Uterus (tissue), 4 donors: ENCODE data around the gene TNNC2. TPM values are rescaled to one million over a fixed set of nuclear protein-coding genes. Genes with fewer than 3 reads are reported as not detected.
A peak's percentile ranks its signal among the peaks of the same experiment; 100 is the strongest.

Experiments used
- DNase-seq, 2 donors: peaks; one replicate each; pipeline ENCODE4 v3.0.0-alpha.2; 2019 to 2020
- H3K27ac ChIP-seq, 2 donors: fragments of 200-600 bp; sonication (generic); 1 replicate in 1 of 2; 2 replicates in 1 of 2; pipeline ENCODE4 v1.5.1; 2016 to 2018
- H3K27me3 ChIP-seq, 2 donors: fragments of 200-600 bp; sonication (generic); one replicate each; pipeline ENCODE4 v1.5.1; 2018 to 2019; ENCODE audit warnings: control low read depth in 1 of 2
- H3K36me3 ChIP-seq, 2 donors: fragments of 200-600 bp; sonication (generic); one replicate each; pipeline ENCODE4 v1.5.1; 2019; ENCODE audit warnings: control low read depth in 1 of 2
- H3K4me1 ChIP-seq, 2 donors: fragments of 200-600 bp; sonication (generic); one replicate each; pipeline ENCODE4 v1.5.1; 2018 to 2019; ENCODE audit warnings: control low read depth in 1 of 2
- H3K4me3 ChIP-seq, 2 donors: fragments of 200-600 bp; sonication (generic); 1 replicate in 1 of 2; 2 replicates in 1 of 2; pipeline ENCODE4 v1.5.1; 2018 to 2019; ENCODE audit warnings: mild to moderate bottlenecking in 1 of 2
- H3K9me3 ChIP-seq, 2 donors: fragments of 200-600 bp; sonication (generic); one replicate each; pipeline ENCODE4 v1.5.1; 2019; ENCODE audit warnings: control low read depth in 1 of 2
- POLR2A ChIP-seq, 2 donors: fragments of 450-650 bp; IDR thresholded peaks; one replicate each; pipeline ENCODE4 v1.6.1; 2016; ENCODE audit warnings: antibody characterized with exemption in 2 of 2, mild to moderate bottlenecking in 1 of 2, moderate library complexity in 1 of 2
- intact Hi-C: fragments of 100-400 bp; cut with DNase I; formaldehyde crosslinking; loops from one replicate; pipeline ENCODE4 v1.15.1; 2023; ENCODE audit warnings: low total_unique reads
- small RNA-seq: library from RNA; depleted of rRNA; stranded (forward); fragments of <200 nt; gene quantifications from one replicate; pipeline ENCODE3, GENCODE V24; 2016
- total RNA-seq, 4 donors: library from RNA; depleted of rRNA in 3 of 4; stranded (reverse); fragments of >200 nt in 3 of 4; gene quantifications; one replicate each; pipeline versions ENCODE4 v1.1.0 to v1.2.4, GENCODE V29; 2014 to 2023
- TF ChIP-seq, protein P1 (sequence below), 4 experiments: fragments of 200-600 bp in 2 of 4; fragments of 450-650 bp in 2 of 4; sonication (generic) in 2 of 4; IDR thresholded peaks; one replicate each; pipeline ENCODE4 v1.5.1; 2016 to 2019; ENCODE audit warnings: antibody characterized with exemption in 4 of 4, mild to moderate bottlenecking in 2 of 4, moderate library complexity in 1 of 4
- donor health status: DM: yes; HTN: yes; CAD: no.

The TNNC2 gene
- total RNA-seq, 4 donors from 2014 or later = 0.59 to 1.3 TPM; not detected in 2

DNA sequence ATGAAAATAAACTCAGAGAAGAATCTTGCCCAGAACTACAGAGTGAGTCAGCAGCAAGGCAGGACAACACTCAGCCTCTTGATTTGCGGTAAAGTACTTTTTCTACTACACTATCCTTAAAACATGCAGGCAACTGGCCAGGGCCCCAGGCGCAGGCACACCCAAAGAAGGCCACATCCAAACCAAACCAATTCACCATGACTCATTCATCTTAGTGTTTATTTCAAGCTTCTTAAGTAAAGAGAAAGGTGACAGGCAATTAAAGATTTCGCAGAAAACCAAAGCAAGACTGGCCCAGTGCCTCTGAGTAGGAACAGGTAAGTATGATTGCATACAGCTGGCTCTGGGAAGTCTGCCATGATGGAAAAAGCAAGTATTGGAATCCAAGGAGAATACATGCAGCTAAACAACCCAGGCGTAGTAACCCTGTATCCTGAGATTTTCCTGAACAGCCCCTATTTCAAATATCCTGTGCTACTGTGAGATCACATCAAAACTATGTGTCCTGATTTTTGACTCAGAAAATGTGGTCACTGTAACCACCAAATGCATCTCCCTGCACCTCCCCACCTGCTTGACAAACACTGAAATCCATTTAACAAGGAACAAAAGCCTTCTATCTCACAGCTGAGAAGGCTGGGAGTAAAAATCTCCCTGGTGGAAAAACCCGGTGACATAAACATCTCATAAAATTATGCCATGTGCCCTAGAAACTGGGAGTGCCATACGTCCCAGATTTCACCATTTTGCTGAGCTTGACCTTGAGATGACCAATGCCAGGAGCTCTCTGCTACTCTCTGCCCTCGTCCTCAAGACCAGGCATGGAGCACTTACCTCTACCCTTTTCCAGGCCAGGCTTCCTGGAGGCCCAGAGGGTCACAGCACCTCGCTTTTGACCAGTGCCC is 47.8 kb downstream of the TNNC2 start:
- Histone ChIP-seq H3K4me3 (no peak overlapping the region), H3K4me1 (peaks cover 11 to 24% of the 10 kb centered on the region in 2 donors), H3K36me3 (no peaks in the 10 kb centered on the region), H3K27ac (peak overlapping the region; percentile 94 to 96), H3K27me3 (no peaks in the 10 kb centered on the region), H3K9me3 (no peaks in the 10 kb centered on the region)
- intact Hi-C loops = no loop called here
- DNase-seq = peak; percentile 93 to 97
- TF ChIP-seq, protein P1, sequence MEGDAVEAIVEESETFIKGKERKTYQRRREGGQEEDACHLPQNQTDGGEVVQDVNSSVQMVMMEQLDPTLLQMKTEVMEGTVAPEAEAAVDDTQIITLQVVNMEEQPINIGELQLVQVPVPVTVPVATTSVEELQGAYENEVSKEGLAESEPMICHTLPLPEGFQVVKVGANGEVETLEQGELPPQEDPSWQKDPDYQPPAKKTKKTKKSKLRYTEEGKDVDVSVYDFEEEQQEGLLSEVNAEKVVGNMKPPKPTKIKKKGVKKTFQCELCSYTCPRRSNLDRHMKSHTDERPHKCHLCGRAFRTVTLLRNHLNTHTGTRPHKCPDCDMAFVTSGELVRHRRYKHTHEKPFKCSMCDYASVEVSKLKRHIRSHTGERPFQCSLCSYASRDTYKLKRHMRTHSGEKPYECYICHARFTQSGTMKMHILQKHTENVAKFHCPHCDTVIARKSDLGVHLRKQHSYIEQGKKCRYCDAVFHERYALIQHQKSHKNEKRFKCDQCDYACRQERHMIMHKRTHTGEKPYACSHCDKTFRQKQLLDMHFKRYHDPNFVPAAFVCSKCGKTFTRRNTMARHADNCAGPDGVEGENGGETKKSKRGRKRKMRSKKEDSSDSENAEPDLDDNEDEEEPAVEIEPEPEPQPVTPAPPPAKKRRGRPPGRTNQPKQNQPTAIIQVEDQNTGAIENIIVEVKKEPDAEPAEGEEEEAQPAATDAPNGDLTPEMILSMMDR (IDR thresholded peaks at IDR 0.05) = no peak
- no peak for TF ChIP-seq POLR2A (IDR thresholded peaks at IDR 0.05)

DNA sequence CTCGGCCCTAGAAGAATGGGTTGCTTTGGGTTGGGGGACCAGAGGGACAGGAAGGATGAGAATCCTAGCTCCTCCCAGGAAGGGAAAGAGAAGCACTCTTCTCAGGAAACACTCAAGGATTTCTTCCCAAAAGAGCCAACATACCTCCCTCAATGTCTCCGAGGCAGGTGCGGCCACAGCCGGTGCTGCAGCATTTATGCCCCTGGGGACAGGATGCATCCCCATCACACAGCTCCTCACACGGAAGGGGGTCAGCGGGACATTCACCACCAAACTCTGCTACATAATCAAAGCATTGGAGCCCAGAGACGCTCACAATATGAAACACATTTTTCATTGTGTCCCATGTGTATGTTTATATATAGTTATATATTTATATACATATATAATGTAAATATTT is 50.2 kb downstream of the TNNC2 start:
- no peak overlapping the region for H3K4me3 ChIP-seq
- intact Hi-C loops = no loop called here
- H3K9me3 ChIP-seq = no peaks in the 10 kb centered on the region
- H3K27ac ChIP-seq = peak overlapping the region; percentile 86 to 96
- no peaks in the 10 kb centered on the region for H3K36me3 ChIP-seq
- H3K27me3 ChIP-seq = no peaks in the 10 kb centered on the region
- TF ChIP-seq, protein P1 (IDR thresholded peaks at IDR 0.05) = no peak
- TF ChIP-seq POLR2A (IDR thresholded peaks at IDR 0.05) = no peak
- DNase-seq = no peak
- H3K4me1 ChIP-seq = peaks cover 11 to 24% of the 10 kb centered on the region in 2 donors

DNA sequence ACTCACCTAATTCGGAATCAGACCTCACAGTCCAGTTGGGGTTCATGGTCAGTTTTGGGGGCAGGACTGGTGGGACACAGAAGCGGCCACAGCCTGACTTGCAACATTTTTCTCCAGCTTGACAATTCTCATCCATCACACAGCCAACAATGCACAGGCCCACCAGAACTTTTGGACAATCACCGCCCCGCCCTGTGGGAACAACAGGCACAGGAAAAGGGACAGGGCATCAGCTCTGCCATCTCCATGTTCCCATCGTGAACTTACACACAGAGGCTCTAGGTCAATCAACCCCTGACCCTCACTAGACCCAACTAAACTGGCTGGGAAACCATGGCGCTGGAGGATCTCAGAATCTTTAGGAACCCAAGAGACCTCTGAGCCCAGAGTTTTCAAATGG is 51.7 kb downstream of the TNNC2 start:
- Histone ChIP-seq H3K27ac (peak overlapping the region in 1 of 2 donors; percentile 21), H3K4me1 (peaks cover 10 to 23% of the 10 kb centered on the region in 2 donors), H3K27me3 (no peaks in the 10 kb centered on the region), H3K4me3 (no peak overlapping the region), H3K36me3 (no peaks in the 10 kb centered on the region), H3K9me3 (no peaks in the 10 kb centered on the region)
- no peak for TF ChIP-seq POLR2A (IDR thresholded peaks at IDR 0.05)
- TF ChIP-seq, protein P1 (IDR thresholded peaks at IDR 0.05) = no peak
- DNase-seq = no peak
- intact Hi-C loops = no loop called here

DNA sequence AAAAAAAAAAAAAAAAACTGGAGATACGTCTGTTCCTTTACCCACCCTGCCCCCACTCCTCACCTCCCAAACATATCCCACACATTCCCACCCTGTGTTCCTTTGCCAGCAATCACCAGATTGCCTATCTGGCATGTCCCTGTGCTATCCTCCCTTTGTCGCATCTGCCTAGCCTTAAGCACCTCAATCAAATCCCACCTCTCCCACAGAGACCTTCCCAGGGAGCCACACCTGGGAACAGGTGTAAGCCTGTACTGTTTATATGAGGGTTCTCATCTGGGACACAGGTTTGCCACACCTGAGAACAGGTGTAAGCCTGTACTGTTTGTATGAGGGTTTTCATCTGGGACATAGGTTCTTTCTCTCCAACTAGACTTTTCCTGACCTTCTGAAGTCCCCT is 52.2 kb downstream of the TNNC2 start:
- peaks cover 6 to 18% of the 10 kb centered on the region in 2 donors for H3K4me1 ChIP-seq
- TF ChIP-seq, protein P1 (IDR thresholded peaks at IDR 0.05) = no peak
- no peak for TF ChIP-seq POLR2A (IDR thresholded peaks at IDR 0.05)
- H3K4me3 ChIP-seq = no peak overlapping the region
- no peak overlapping the region for H3K27ac ChIP-seq
- intact Hi-C loops = no loop called here
- no peak for DNase-seq
- H3K36me3 ChIP-seq = no peaks in the 10 kb centered on the region
- no peaks in the 10 kb centered on the region for H3K9me3 ChIP-seq
- no peaks in the 10 kb centered on the region for H3K27me3 ChIP-seq

Small RNA genes lying within 50 kb of the gene (small RNA-seq; reads per million reads assigned to genes)
- not detected for gene RNU6ATAC38P

Other genes starting within 250 kb of the TNNC2 start
- gene WFDC8, start 248.0 kb downstream of the TNNC2 start, total RNA-seq = not detected
- not detected for gene WFDC10A, start 197.6 kb downstream of the TNNC2 start, total RNA-seq
- not detected for gene WFDC9, start 196.0 kb downstream of the TNNC2 start, total RNA-seq
- gene WFDC11, start 157.1 kb downstream of the TNNC2 start, total RNA-seq = not detected
- not detected for gene WFDC13, start 125.3 kb downstream of the TNNC2 start, total RNA-seq
- not detected for gene WFDC10B, start 122.3 kb downstream of the TNNC2 start, total RNA-seq
- gene SPINT4, start 105.0 kb downstream of the TNNC2 start, total RNA-seq = not detected
- gene WFDC3, start 35.4 kb downstream of the TNNC2 start, total RNA-seq = 1 to 10 TPM in 1 of 4 donors, not detected in 3; 2.0 TPM
- gene DNTTIP1, start 35.4 kb downstream of the TNNC2 start, total RNA-seq = 10 to 100 TPM; 11.2 to 29.8 (median 17.1) TPM
- 10 to 100 TPM in 1 of 4 donors, not detected in 3; 12.4 TPM for gene UBE2C, start 14.7 kb downstream of the TNNC2 start, total RNA-seq
- gene SNX21, start 6.5 kb upstream of the TNNC2 start, total RNA-seq = 100 to 1,000 TPM in 1 of 4 donors, 10 to 100 TPM in 3; 56.5 to 145 (median 63.2) TPM
- 10 to 100 TPM; 17.2 to 31.5 (median 23.5) TPM for gene ACOT8, start 30.1 kb upstream of the TNNC2 start, total RNA-seq
- 1 to 10 TPM; 3.1 to 9.2 (median 4.3) TPM for gene ZSWIM3, start 30.3 kb upstream of the TNNC2 start, total RNA-seq
- 10 to 100 TPM in 1 of 4 donors, 1 to 10 TPM in 2, under 1 TPM in 1; 0.77 to 12.2 (median 3.3) TPM for gene ZSWIM1, start 53.9 kb upstream of the TNNC2 start, total RNA-seq
- gene SPATA25, start 60.3 kb upstream of the TNNC2 start, total RNA-seq = 10 to 100 TPM in 1 of 4 donors, 1 to 10 TPM in 3; 2.6 to 16.2 (median 6.0) TPM
- gene NEURL2, start 63.9 kb upstream of the TNNC2 start, total RNA-seq = 10 to 100 TPM in 1 of 4 donors, 1 to 10 TPM in 2, under 1 TPM in 1; 0.29 to 11.5 (median 4.7) TPM
- gene CTSA, start 64.0 kb upstream of the TNNC2 start, total RNA-seq = 10 to 100 TPM; 20.6 to 66.9 (median 32.5) TPM
- 100 to 1,000 TPM in 2 of 4 donors, 10 to 100 TPM in 2; 31.2 to 221 (median 113) TPM for gene PLTP, start 84.8 kb upstream of the TNNC2 start, total RNA-seq
- 10 to 100 TPM; 11.0 to 71.0 (median 40.0) TPM for gene PCIF1, start 107.4 kb upstream of the TNNC2 start, total RNA-seq
- 10 to 100 TPM; 14.9 to 40.0 (median 29.0) TPM for gene ZNF335, start 144.9 kb upstream of the TNNC2 start, total RNA-seq
- gene MMP9, start 181.6 kb upstream of the TNNC2 start, total RNA-seq = under 1 TPM in 2 of 4 donors, not detected in 2; 0.24 to 0.35 TPM
- gene SLC12A5, start 201.9 kb upstream of the TNNC2 start, total RNA-seq = under 1 TPM in 1 of 4 donors, not detected in 3; 0.35 TPM